ENCODE data around the gene KIAA1958.

DNA sequence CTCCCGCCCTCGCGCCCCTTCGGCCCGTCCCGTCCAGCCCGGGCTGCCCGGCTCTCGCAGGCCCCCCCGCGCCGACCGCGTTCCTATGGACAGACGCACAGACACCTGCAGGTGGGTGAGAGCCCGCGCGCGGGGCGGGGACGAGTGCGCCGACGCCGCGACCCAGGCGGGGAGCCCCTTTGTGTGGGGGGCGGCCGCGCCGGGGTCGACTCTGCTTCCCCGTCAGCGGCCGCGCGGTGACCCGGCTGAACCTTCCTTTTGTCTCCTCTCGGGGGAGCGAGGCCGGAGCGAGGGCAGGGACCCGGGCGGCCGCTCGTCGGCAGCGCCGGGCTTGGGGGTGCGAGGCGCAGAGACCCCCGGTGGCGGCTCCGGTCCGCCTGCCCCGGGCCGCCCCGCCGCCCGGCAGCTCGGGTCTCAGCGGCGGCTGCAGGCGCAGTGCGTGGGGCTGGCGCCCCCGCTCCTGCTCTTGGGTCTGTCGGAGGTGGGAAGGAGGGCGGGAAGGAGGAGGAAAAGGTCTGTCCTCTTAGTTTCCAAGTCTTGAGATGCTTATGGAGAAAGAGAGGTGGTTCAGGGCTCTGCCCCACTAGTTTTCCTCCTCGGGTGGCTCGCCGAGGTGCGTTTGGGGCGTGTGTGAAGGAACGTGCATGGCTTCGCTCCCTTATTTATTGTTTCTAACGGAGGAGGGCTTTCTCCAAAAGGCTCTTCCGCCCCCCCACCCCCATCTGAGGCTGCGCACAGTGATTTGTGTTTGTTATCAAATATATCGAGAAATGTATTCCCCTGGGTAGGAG, 576 bp downstream of the KIAA1958 start:
- TF ChIP-seq POLR2AphosphoS5 (IDR thresholded peaks at IDR 0.05; ENCODE audit: low read depth) (no peak), EZH2 (IDR thresholded peaks at IDR 0.05; ENCODE audit: low read depth, unreplicated experiment) (no peak), EZH2phosphoT487 (IDR thresholded peaks at IDR 0.05; ENCODE audit: unreplicated experiment) (no peak), CREB1 (CRISPR knock-in tag; IDR thresholded peaks at IDR 0.05; ENCODE audit: low read depth) (peak; percentile 45; the same call in 1 of the 2 replicates), STAT1 (IDR thresholded peaks at IDR 0.05; ENCODE audit: unreplicated experiment) (no peak), JUNB (IDR thresholded peaks at IDR 0.05; ENCODE audit: unreplicated experiment) (no peak), NANOG (IDR thresholded peaks at IDR 0.05; ENCODE audit: borderline replicate concordance) (no peak), ZNF114 (CRISPR knock-in tag; IDR thresholded peaks at IDR 0.05) (no peak), ZNF331 (CRISPR knock-in tag; IDR thresholded peaks at IDR 0.05; ENCODE audit: low read depth) (no peak)
- TF ChIP-seq, protein P1, sequence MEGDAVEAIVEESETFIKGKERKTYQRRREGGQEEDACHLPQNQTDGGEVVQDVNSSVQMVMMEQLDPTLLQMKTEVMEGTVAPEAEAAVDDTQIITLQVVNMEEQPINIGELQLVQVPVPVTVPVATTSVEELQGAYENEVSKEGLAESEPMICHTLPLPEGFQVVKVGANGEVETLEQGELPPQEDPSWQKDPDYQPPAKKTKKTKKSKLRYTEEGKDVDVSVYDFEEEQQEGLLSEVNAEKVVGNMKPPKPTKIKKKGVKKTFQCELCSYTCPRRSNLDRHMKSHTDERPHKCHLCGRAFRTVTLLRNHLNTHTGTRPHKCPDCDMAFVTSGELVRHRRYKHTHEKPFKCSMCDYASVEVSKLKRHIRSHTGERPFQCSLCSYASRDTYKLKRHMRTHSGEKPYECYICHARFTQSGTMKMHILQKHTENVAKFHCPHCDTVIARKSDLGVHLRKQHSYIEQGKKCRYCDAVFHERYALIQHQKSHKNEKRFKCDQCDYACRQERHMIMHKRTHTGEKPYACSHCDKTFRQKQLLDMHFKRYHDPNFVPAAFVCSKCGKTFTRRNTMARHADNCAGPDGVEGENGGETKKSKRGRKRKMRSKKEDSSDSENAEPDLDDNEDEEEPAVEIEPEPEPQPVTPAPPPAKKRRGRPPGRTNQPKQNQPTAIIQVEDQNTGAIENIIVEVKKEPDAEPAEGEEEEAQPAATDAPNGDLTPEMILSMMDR (conservative IDR thresholded peaks at IDR 0.05; ENCODE audit: low read depth in 2 of 2) = no peak
- TF ChIP-seq, protein P2, sequence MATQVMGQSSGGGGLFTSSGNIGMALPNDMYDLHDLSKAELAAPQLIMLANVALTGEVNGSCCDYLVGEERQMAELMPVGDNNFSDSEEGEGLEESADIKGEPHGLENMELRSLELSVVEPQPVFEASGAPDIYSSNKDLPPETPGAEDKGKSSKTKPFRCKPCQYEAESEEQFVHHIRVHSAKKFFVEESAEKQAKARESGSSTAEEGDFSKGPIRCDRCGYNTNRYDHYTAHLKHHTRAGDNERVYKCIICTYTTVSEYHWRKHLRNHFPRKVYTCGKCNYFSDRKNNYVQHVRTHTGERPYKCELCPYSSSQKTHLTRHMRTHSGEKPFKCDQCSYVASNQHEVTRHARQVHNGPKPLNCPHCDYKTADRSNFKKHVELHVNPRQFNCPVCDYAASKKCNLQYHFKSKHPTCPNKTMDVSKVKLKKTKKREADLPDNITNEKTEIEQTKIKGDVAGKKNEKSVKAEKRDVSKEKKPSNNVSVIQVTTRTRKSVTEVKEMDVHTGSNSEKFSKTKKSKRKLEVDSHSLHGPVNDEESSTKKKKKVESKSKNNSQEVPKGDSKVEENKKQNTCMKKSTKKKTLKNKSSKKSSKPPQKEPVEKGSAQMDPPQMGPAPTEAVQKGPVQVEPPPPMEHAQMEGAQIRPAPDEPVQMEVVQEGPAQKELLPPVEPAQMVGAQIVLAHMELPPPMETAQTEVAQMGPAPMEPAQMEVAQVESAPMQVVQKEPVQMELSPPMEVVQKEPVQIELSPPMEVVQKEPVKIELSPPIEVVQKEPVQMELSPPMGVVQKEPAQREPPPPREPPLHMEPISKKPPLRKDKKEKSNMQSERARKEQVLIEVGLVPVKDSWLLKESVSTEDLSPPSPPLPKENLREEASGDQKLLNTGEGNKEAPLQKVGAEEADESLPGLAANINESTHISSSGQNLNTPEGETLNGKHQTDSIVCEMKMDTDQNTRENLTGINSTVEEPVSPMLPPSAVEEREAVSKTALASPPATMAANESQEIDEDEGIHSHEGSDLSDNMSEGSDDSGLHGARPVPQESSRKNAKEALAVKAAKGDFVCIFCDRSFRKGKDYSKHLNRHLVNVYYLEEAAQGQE (IDR thresholded peaks at IDR 0.05; ENCODE audit: unreplicated experiment) = no peak
- TF ChIP-seq, protein P3, sequence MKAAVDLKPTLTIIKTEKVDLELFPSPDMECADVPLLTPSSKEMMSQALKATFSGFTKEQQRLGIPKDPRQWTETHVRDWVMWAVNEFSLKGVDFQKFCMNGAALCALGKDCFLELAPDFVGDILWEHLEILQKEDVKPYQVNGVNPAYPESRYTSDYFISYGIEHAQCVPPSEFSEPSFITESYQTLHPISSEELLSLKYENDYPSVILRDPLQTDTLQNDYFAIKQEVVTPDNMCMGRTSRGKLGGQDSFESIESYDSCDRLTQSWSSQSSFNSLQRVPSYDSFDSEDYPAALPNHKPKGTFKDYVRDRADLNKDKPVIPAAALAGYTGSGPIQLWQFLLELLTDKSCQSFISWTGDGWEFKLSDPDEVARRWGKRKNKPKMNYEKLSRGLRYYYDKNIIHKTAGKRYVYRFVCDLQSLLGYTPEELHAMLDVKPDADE (IDR thresholded peaks at IDR 0.05) = no peak
- TF ChIP-seq, protein P4, sequence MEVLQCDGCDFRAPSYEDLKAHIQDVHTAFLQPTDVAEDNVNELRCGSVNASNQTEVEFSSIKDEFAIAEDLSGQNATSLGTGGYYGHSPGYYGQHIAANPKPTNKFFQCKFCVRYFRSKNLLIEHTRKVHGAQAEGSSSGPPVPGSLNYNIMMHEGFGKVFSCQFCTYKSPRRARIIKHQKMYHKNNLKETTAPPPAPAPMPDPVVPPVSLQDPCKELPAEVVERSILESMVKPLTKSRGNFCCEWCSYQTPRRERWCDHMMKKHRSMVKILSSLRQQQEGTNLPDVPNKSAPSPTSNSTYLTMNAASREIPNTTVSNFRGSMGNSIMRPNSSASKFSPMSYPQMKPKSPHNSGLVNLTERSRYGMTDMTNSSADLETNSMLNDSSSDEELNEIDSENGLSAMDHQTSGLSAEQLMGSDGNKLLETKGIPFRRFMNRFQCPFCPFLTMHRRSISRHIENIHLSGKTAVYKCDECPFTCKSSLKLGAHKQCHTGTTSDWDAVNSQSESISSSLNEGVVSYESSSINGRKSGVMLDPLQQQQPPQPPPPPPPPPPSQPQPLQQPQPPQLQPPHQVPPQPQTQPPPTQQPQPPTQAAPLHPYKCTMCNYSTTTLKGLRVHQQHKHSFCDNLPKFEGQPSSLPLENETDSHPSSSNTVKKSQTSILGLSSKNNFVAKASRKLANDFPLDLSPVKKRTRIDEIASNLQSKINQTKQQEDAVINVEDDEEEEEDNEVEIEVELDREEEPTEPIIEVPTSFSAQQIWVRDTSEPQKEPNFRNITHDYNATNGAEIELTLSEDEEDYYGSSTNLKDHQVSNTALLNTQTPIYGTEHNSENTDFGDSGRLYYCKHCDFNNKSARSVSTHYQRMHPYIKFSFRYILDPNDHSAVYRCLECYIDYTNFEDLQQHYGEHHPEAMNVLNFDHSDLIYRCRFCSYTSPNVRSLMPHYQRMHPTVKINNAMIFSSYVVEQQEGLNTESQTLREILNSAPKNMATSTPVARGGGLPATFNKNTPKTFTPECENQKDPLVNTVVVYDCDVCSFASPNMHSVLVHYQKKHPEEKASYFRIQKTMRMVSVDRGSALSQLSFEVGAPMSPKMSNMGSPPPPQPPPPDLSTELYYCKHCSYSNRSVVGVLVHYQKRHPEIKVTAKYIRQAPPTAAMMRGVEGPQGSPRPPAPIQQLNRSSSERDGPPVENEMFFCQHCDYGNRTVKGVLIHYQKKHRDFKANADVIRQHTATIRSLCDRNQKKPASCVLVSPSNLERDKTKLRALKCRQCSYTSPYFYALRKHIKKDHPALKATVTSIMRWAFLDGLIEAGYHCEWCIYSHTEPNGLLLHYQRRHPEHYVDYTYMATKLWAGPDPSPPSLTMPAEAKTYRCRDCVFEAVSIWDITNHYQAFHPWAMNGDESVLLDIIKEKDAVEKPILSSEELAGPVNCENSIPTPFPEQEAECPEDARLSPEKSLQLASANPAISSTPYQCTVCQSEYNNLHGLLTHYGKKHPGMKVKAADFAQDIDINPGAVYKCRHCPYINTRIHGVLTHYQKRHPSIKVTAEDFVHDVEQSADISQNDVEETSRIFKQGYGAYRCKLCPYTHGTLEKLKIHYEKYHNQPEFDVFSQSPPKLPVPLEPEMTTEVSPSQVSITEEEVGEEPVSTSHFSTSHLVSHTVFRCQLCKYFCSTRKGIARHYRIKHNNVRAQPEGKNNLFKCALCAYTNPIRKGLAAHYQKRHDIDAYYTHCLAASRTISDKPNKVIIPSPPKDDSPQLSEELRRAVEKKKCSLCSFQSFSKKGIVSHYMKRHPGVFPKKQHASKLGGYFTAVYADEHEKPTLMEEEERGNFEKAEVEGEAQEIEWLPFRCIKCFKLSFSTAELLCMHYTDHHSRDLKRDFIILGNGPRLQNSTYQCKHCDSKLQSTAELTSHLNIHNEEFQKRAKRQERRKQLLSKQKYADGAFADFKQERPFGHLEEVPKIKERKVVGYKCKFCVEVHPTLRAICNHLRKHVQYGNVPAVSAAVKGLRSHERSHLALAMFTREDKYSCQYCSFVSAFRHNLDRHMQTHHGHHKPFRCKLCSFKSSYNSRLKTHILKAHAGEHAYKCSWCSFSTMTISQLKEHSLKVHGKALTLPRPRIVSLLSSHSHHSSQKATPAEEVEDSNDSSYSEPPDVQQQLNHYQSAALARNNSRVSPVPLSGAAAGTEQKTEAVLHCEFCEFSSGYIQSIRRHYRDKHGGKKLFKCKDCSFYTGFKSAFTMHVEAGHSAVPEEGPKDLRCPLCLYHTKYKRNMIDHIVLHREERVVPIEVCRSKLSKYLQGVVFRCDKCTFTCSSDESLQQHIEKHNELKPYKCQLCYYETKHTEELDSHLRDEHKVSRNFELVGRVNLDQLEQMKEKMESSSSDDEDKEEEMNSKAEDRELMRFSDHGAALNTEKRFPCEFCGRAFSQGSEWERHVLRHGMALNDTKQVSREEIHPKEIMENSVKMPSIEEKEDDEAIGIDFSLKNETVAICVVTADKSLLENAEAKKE (CRISPR knock-in tag; IDR thresholded peaks at IDR 0.05) = no peak
